HEK293 (cell line): ENCODE results near the gene NME8.

Source experiments
- PRDM1 ChIP-seq: fragments of 450-650 bp; formaldehyde crosslinking; IDR thresholded peaks from 2 replicates; pipeline ENCODE4; 2016; ENCODE audit warnings: missing biosample characterization, missing genetic modification characterization
- SCRT2 ChIP-seq: fragments of 450-650 bp; formaldehyde crosslinking; IDR thresholded peaks from 2 replicates; pipeline ENCODE4 v1.5.1; 2016; ENCODE audit warnings: missing biosample characterization, missing genetic modification characterization
- SP2 ChIP-seq: fragments of 450-650 bp; formaldehyde crosslinking; IDR thresholded peaks from 2 replicates; pipeline ENCODE4 v1.5.1; 2016; ENCODE audit warnings: missing biosample characterization, missing genetic modification characterization
- YY1 ChIP-seq: fragments of 450-650 bp; formaldehyde crosslinking; IDR thresholded peaks from 2 replicates; pipeline ENCODE4 v1.5.1; 2018; ENCODE audit warnings: missing biosample characterization, missing genetic modification characterization
- ZBTB21 ChIP-seq: fragments of 450-650 bp; formaldehyde crosslinking; IDR thresholded peaks from 2 replicates; pipeline ENCODE4 v1.5.1; 2017; ENCODE audit warnings: missing biosample characterization, missing genetic modification characterization
- ZNF274 ChIP-seq, 2 experiments: fragments of 200-500 bp in 1 of 2; fragments of 450-650 bp in 1 of 2; sonication (Bioruptor generic) in 1 of 2; formaldehyde crosslinking in 1 of 2; IDR thresholded peaks; 2 replicates each; pipeline versions ENCODE4 v1.5.1 to v1.6.1; 2014 to 2016; ENCODE audit warnings: borderline replicate concordance in 1 of 2, inconsistent platforms in 1 of 2, low read length in 1 of 2, missing biosample characterization in 1 of 2, missing genetic modification characterization in 1 of 2
- ZNF292 ChIP-seq: fragments of 450-650 bp; formaldehyde crosslinking; IDR thresholded peaks from 2 replicates; pipeline ENCODE4 v1.5.1; 2016; ENCODE audit warnings: low read depth, missing biosample characterization, missing genetic modification characterization, borderline replicate concordance
- ZNF776 ChIP-seq: fragments of 450-650 bp; formaldehyde crosslinking; IDR thresholded peaks from 2 replicates; pipeline ENCODE4 v1.5.0; 2017; ENCODE audit warnings: missing biosample characterization, missing genetic modification characterization, borderline replicate concordance
- TF ChIP-seq, protein P1 (sequence below): fragments of 450-650 bp; formaldehyde crosslinking; IDR thresholded peaks from 2 replicates; pipeline ENCODE4 v1.5.1; 2016; ENCODE audit warnings: missing biosample characterization, missing genetic modification characterization
- TF ChIP-seq, protein P2 (sequence below): fragments of 450-650 bp; formaldehyde crosslinking; IDR thresholded peaks from 2 replicates; pipeline ENCODE4 v1.5.1; 2016; ENCODE audit warnings: missing biosample characterization, missing genetic modification characterization
- TF ChIP-seq, protein P3 (sequence below): fragments of 450-650 bp; formaldehyde crosslinking; IDR thresholded peaks from 2 replicates; pipeline ENCODE4 v1.5.1; 2016; ENCODE audit warnings: missing biosample characterization, missing genetic modification characterization, low read depth
- TF ChIP-seq, protein P4 (sequence below): fragments of 450-650 bp; formaldehyde crosslinking; IDR thresholded peaks from 2 replicates; pipeline ENCODE4 v1.5.1; 2016; ENCODE audit warnings: missing biosample characterization, missing genetic modification characterization
- TF ChIP-seq, protein P5 (sequence below): fragments of 450-650 bp; formaldehyde crosslinking; IDR thresholded peaks from 2 replicates; pipeline ENCODE4 v1.5.1; 2016; ENCODE audit warnings: missing biosample characterization, missing genetic modification characterization

DNA sequence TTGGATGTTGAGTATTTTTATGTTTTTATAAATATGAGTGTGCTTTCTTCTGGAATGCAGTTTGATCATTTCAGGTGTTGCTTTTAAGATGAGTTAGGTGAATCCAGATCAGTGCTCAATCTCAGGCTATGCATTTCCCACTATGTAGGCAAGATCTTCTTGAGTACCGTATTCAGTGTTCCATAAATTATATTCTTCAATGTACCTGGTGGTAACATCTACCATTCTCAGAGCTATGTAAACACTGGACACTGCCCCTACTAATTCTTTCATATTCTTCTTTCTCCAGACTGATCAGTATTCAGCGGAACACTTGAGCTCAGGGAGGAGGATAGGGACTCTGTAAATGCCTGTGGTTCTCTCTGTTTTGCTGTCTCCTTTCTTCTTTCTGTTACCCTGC, 25.5 kb upstream of the NME8 start:
- TF ChIP-seq, protein P1, sequence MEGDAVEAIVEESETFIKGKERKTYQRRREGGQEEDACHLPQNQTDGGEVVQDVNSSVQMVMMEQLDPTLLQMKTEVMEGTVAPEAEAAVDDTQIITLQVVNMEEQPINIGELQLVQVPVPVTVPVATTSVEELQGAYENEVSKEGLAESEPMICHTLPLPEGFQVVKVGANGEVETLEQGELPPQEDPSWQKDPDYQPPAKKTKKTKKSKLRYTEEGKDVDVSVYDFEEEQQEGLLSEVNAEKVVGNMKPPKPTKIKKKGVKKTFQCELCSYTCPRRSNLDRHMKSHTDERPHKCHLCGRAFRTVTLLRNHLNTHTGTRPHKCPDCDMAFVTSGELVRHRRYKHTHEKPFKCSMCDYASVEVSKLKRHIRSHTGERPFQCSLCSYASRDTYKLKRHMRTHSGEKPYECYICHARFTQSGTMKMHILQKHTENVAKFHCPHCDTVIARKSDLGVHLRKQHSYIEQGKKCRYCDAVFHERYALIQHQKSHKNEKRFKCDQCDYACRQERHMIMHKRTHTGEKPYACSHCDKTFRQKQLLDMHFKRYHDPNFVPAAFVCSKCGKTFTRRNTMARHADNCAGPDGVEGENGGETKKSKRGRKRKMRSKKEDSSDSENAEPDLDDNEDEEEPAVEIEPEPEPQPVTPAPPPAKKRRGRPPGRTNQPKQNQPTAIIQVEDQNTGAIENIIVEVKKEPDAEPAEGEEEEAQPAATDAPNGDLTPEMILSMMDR (tag by site-specific recombination), result no peak
- no peak for TF ChIP-seq PRDM1 (tag by site-specific recombination)
- no peak for TF ChIP-seq YY1 (tag by site-specific recombination)
- TF ChIP-seq, protein P2, sequence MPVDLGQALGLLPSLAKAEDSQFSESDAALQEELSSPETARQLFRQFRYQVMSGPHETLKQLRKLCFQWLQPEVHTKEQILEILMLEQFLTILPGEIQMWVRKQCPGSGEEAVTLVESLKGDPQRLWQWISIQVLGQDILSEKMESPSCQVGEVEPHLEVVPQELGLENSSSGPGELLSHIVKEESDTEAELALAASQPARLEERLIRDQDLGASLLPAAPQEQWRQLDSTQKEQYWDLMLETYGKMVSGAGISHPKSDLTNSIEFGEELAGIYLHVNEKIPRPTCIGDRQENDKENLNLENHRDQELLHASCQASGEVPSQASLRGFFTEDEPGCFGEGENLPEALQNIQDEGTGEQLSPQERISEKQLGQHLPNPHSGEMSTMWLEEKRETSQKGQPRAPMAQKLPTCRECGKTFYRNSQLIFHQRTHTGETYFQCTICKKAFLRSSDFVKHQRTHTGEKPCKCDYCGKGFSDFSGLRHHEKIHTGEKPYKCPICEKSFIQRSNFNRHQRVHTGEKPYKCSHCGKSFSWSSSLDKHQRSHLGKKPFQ (tag by site-specific recombination), result no peak
- TF ChIP-seq ZNF274 (IDR thresholded peaks at IDR 0.05; ENCODE audit: low read length), result no peak
- TF ChIP-seq ZNF274 (tag by site-specific recombination; IDR thresholded peaks at IDR 0.05; ENCODE audit: borderline replicate concordance), result no peak
- TF ChIP-seq, protein P3, sequence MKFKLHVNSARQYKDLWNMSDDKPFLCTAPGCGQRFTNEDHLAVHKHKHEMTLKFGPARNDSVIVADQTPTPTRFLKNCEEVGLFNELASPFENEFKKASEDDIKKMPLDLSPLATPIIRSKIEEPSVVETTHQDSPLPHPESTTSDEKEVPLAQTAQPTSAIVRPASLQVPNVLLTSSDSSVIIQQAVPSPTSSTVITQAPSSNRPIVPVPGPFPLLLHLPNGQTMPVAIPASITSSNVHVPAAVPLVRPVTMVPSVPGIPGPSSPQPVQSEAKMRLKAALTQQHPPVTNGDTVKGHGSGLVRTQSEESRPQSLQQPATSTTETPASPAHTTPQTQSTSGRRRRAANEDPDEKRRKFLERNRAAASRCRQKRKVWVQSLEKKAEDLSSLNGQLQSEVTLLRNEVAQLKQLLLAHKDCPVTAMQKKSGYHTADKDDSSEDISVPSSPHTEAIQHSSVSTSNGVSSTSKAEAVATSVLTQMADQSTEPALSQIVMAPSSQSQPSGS (tag by site-specific recombination), result no peak
- no peak for TF ChIP-seq SCRT2
- TF ChIP-seq, protein P4, sequence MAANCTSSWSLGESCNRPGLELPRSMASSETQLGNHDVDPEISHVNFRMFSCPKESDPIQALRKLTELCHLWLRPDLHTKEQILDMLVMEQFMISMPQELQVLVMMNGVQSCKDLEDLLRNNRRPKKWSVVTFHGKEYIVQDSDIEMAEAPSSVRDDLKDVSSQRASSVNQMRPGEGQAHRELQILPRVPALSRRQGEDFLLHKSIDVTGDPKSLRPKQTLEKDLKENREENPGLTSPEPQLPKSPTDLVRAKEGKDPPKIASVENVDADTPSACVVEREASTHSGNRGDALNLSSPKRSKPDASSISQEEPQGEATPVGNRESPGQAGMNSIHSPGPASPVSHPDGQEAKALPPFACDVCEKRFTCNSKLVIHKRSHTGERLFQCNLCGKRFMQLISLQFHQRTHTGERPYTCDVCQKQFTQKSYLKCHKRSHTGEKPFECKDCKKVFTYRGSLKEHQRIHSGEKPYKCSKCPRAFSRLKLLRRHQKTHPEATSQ, result no peak
- TF ChIP-seq ZNF292 (tag by site-specific recombination), result no peak
- no peak for TF ChIP-seq SP2 (tag by site-specific recombination)
- TF ChIP-seq, protein P5, sequence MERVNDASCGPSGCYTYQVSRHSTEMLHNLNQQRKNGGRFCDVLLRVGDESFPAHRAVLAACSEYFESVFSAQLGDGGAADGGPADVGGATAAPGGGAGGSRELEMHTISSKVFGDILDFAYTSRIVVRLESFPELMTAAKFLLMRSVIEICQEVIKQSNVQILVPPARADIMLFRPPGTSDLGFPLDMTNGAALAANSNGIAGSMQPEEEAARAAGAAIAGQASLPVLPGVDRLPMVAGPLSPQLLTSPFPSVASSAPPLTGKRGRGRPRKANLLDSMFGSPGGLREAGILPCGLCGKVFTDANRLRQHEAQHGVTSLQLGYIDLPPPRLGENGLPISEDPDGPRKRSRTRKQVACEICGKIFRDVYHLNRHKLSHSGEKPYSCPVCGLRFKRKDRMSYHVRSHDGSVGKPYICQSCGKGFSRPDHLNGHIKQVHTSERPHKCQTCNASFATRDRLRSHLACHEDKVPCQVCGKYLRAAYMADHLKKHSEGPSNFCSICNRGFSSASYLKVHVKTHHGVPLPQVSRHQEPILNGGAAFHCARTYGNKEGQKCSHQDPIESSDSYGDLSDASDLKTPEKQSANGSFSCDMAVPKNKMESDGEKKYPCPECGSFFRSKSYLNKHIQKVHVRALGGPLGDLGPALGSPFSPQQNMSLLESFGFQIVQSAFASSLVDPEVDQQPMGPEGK (tag by site-specific recombination), result no peak
- no peak for TF ChIP-seq ZBTB21 (tag by site-specific recombination)
- TF ChIP-seq ZNF776 (tag by site-specific recombination), result no peak
